ENCODE results near the gene ZDHHC22.

The ZDHHC22 gene

DNA sequence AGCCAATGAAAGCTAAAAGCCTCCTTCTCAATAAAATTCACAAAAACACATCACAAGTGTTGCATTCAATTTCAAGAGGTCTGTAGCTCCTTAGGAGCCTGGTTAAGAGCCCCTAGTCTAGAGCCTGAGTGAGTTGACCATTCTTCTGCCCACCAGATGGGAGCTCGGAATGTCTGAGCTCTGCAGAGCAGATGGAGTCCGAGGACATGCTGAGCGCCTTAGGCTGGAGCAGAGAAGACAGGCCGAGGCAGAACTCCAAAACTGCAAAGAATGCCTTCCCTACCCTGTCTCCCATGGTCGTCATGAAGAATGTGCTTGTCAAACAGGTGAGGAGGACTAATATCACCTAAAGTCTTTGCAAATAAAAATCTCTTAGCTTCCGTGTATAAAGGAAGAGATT lies 31.9 kb downstream of the ZDHHC22 start:
- Histone ChIP-seq H3K4me3 (ENCODE audit: low read length) (no peak overlapping the region), H3F3A (ENCODE audit: control insufficient read depth, insufficient read depth) (no peaks in the 10 kb centered on the region; the same call in 1 of the 2 replicates), H4K20me1 (ENCODE audit: control insufficient read depth, insufficient read depth, low read depth, low read length) (no peaks in the 10 kb centered on the region; the same call in 1 of the 2 replicates), H3K27ac (ENCODE audit: low read depth, low read length) (no peak overlapping the region), H3K4me2 (ENCODE audit: low read length) (no peak overlapping the region), H3K36me3 (ENCODE audit: control insufficient read depth, low read length) (peaks cover 93% of the 10 kb centered on the region), H3K79me2 (ENCODE audit: control insufficient read depth, low read length) (peaks cover 13% of the 10 kb centered on the region), H3K9me2 (replicated peaks; ENCODE audit: control insufficient read depth, low read length) (no peaks in the 10 kb centered on the region), H3K4me1 (ENCODE audit: control insufficient read depth, low read length) (peaks cover 10% of the 10 kb centered on the region), H3K27me3 (ENCODE audit: control insufficient read depth, low read length) (no peaks in the 10 kb centered on the region), H3K9me3 (ENCODE audit: control insufficient read depth, insufficient read depth, low read length) (no peaks in the 10 kb centered on the region)
- TF ChIP-seq, protein P1, sequence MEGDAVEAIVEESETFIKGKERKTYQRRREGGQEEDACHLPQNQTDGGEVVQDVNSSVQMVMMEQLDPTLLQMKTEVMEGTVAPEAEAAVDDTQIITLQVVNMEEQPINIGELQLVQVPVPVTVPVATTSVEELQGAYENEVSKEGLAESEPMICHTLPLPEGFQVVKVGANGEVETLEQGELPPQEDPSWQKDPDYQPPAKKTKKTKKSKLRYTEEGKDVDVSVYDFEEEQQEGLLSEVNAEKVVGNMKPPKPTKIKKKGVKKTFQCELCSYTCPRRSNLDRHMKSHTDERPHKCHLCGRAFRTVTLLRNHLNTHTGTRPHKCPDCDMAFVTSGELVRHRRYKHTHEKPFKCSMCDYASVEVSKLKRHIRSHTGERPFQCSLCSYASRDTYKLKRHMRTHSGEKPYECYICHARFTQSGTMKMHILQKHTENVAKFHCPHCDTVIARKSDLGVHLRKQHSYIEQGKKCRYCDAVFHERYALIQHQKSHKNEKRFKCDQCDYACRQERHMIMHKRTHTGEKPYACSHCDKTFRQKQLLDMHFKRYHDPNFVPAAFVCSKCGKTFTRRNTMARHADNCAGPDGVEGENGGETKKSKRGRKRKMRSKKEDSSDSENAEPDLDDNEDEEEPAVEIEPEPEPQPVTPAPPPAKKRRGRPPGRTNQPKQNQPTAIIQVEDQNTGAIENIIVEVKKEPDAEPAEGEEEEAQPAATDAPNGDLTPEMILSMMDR (IDR thresholded peaks at IDR 0.05; ENCODE audit: low read depth, low read length, poor library complexity, severe bottlenecking), result no peak
- no peak for TF ChIP-seq EZH2phosphoT487 (IDR thresholded peaks at IDR 0.05; ENCODE audit: borderline replicate concordance, low read length)

GRCh38 chr14:77108753-77109152 lies 32.8 kb downstream of the ZDHHC22 start:
- H4K20me1 ChIP-seq (ENCODE audit: control insufficient read depth, insufficient read depth, low read depth, low read length), result no peaks in the 10 kb centered on the region; the same call in 1 of the 2 replicates
- no peak overlapping the region for H3K27ac ChIP-seq (ENCODE audit: low read depth, low read length)
- peaks cover 89% of the 10 kb centered on the region for H3K36me3 ChIP-seq (ENCODE audit: control insufficient read depth, low read length)
- H3K4me2 ChIP-seq (ENCODE audit: low read length), result no peak overlapping the region
- H3K4me3 ChIP-seq (ENCODE audit: low read length), result no peak overlapping the region
- peaks cover 22% of the 10 kb centered on the region for H3K79me2 ChIP-seq (ENCODE audit: control insufficient read depth, low read length)
- H3K9me3 ChIP-seq (ENCODE audit: control insufficient read depth, insufficient read depth, low read length), result no peaks in the 10 kb centered on the region
- H3K4me1 ChIP-seq (ENCODE audit: control insufficient read depth, low read length), result peaks cover 11% of the 10 kb centered on the region
- H3K9me2 ChIP-seq (replicated peaks; ENCODE audit: control insufficient read depth, low read length), result no peaks in the 10 kb centered on the region
- no peaks in the 10 kb centered on the region for H3K27me3 ChIP-seq (ENCODE audit: control insufficient read depth, low read length)
- TF ChIP-seq, protein P1 (IDR thresholded peaks at IDR 0.05; ENCODE audit: low read depth, low read length, poor library complexity, severe bottlenecking), result no peak
- TF ChIP-seq EZH2phosphoT487 (IDR thresholded peaks at IDR 0.05; ENCODE audit: borderline replicate concordance, low read length), result no peak
- no peaks in the 10 kb centered on the region; the same call in 1 of the 2 replicates for H3F3A ChIP-seq (ENCODE audit: control insufficient read depth, insufficient read depth)

DNA sequence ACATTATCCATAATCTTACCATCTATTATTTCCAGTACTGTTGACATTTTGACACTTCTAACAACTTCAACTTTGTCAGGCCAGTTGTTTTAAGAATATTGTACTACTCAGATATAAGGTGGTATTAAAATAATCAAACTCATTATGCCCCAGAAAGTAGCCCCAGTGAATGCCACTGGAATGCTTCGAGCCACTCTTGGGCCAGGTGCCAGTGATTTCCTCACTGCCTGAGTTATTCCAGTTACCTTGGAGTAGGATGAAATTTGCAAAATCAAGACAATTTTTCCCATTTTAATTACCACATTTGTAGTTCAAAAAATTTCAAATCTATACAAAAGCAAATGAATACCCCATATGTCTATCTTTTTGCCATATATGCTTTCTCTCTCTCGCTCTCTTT lies 34.4 kb downstream of the ZDHHC22 start:
- peaks cover 88% of the 10 kb centered on the region for H3K36me3 ChIP-seq (ENCODE audit: control insufficient read depth, low read length)
- H3F3A ChIP-seq (ENCODE audit: control insufficient read depth, insufficient read depth), result no peaks in the 10 kb centered on the region; the same call in 1 of the 2 replicates
- peaks cover 19% of the 10 kb centered on the region for H3K4me1 ChIP-seq (ENCODE audit: control insufficient read depth, low read length)
- H3K4me2 ChIP-seq (ENCODE audit: low read length), result no peak overlapping the region
- H3K27ac ChIP-seq (ENCODE audit: low read depth, low read length), result no peak overlapping the region
- H3K27me3 ChIP-seq (ENCODE audit: control insufficient read depth, low read length), result no peaks in the 10 kb centered on the region
- no peak overlapping the region for H3K4me3 ChIP-seq (ENCODE audit: low read length)
- TF ChIP-seq, protein P1 (IDR thresholded peaks at IDR 0.05; ENCODE audit: low read depth, low read length, poor library complexity, severe bottlenecking), result no peak
- TF ChIP-seq EZH2phosphoT487 (IDR thresholded peaks at IDR 0.05; ENCODE audit: borderline replicate concordance, low read length), result no peak
- no peaks in the 10 kb centered on the region for H3K9me3 ChIP-seq (ENCODE audit: control insufficient read depth, insufficient read depth, low read length)
- peaks cover 37% of the 10 kb centered on the region for H3K79me2 ChIP-seq (ENCODE audit: control insufficient read depth, low read length)
- H4K20me1 ChIP-seq (ENCODE audit: control insufficient read depth, insufficient read depth, low read depth, low read length), result no peaks in the 10 kb centered on the region; the same call in 1 of the 2 replicates
- no peaks in the 10 kb centered on the region for H3K9me2 ChIP-seq (replicated peaks; ENCODE audit: control insufficient read depth, low read length)

All from DOHH2 (cell line).